ENCODE measurements around the gene FBXO48.
A peak's percentile ranks its signal among the peaks of the same experiment; 100 is the strongest.
"Not testable (repeated sequence)": the region's sequence is repeated elsewhere in the genome, so short reads cannot be mapped to it uniquely, and the experiment has no call there.

Gene FBXO48

DNA sequence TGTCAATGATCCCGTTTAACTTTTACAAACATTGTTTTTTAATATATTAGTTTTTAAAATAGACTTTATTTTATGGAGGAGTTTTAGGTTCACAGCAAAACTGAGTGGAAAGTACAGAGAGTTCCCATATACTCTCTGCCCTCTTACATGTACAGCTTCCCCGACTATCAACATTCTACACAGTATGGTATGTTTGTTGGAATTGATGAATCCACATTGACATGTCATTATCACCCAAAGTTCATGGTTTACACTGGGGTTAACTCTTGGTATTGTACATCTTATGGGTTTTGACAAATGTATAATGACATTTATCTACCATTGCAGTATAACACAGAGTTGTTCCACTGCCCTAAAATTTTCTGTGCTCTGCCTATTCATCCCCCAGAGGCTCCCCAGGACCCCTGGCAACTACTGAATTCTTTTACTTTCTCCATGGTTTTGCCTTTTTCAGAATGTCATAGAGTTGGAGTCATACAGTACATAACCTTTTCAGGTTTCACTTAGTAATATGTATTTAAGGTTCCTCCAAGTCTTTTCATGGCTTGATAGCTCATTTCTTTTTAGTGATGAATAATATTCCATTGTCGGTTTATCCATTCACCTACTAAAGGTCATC is 5.8 kb upstream of the FBXO48 start:
- no peak for DNase-seq (ENCODE audit: low read depth in 1 of 2, low spot score in 1 of 2)

DNA sequence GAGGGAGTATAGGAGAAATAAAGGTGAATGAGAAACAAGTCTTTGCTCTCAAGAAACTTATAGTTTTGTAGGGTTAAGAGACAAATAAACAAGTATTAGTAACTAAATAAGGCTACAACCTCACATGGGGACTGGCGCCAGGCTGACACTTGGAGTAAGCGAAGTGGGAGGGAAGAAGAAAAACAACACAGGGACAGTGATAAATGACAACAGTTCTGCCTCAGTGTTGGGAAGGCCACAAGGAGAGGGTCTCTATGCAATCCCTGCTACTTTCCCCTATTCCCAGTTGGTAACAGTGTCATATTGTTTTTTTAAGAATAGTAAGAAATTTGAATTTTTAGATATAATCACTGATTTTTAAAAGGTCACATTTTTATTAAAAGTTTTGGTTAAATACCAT is 4.3 kb upstream of the FBXO48 start:
- no peak for DNase-seq (ENCODE audit: low read depth in 1 of 2, low spot score in 1 of 2)

DNA sequence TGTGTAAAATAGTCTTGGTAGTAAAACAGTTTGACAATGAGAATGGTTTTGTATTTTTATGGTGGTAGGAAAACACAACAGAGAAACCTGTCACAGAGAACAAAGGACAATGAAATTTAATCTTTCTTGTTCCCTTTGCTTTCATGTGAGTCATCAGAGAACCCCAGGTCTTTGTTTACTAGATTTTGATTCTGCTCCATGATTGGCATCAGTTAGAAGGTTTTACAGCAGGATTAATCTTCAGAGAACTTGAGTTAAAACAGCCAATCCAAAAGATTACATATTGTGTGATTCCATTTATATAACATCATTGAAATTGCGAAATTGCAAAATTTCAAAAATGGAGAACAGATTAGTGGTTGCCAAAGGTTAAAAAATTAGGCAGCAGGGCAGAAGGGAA is 2.8 kb upstream of the FBXO48 start:
- no peak for DNase-seq (ENCODE audit: low read depth in 1 of 2, low spot score in 1 of 2)

DNA sequence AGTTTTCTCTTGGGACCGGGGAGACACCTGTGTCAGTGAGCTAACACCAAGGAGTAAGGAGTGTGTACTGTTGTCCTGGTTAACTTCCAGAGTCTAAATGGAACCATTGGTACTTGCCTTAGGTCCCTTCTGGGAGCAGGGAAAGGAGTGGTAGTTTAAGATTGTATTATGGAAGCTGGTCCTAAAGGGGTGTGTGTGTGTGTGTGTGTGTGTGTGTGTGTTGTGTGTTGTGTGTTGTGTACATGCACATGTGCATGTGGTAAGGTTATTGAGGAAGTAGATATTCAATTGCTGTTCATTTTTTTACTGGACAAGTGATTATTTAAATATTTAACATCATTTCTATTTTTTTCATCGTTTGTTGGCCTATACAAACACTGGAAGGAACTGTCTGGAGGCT is 1.7 kb upstream of the FBXO48 start:
- no peak for DNase-seq (ENCODE audit: low read depth in 1 of 2, low spot score in 1 of 2)

DNA sequence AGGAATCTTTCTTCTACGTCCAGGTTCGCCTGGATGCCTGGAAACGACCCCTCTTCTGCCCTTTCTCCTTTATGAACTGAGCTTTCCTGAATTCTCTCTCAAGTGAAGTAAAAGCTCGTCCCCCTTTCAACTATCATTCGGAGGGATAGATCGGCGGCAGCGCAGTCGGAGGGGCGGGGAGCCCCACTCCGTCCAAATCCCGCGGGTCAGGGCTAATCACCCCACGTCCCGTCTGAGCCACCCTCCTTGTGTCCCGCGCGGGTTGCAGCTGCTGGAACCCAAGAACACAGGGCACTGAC is 367 bp downstream of the FBXO48 start:
- no peak for DNase-seq (ENCODE audit: low read depth in 1 of 2, low spot score in 1 of 2)

DNA sequence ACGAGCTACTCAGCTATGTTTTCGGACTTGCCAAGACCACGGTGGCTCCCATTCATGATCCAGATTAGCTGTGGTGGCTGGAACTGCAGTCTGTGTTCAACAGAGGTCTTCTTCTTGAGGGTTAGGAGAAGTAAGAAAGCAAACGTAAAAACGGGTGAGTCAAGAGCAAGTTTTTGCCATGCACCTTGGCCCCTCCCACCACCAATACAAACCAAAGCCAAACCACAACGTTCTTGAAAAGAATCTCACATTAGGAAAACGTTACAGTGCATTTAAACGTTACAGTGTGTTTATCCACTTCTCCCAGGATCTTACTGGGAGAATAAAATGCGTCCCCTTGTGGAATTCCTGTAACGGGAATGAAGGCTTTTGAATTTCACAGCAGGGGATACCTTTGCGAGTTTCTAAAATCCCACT is 725 bp downstream of the FBXO48 start:
- peak in 1 of 2 donors; percentile 39 for DNase-seq (ENCODE audit: low read depth in 1 of 2, low spot score in 1 of 2)

DNA sequence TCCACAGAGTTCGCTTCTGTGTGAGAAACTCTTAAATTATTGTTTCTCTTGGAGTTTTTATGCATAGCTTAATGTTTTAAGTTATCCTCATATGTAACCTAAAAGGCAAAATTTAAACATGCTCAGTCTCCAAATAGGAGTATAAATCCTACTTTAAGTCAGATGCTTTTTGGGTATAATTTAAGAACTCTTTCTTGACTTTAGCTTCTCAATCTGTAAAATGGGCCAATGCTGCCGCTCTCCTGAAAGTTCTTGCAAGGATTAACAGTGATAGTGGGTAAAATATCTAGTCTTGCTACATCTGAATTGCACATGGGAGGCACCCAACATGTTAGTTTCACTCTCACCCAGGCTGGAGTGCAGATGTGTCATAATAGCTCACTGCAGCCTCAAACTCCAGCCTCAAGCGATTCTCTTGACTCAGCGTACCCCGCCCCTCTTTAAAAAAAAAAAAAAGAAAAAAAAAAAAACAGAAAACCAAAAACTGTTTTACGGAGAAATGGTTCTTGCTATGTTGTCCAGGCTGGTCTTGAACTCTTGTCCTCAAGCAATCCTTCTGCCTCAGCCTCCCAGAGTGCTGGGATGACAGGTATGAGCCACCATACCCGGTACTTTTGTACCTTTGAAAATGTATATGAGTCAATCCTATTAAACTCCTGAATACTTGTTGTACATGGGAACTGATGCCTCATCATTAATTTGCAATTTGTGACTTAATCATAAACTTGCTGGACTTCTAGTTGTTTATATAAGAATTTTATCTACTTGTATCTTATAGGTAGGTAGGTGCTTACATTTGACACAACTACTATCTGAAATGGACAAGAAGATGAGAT is 1.8 kb downstream of the FBXO48 start:
- peak in 1 of 2 donors; percentile 30 for DNase-seq (ENCODE audit: low read depth in 1 of 2, low spot score in 1 of 2)

DNA sequence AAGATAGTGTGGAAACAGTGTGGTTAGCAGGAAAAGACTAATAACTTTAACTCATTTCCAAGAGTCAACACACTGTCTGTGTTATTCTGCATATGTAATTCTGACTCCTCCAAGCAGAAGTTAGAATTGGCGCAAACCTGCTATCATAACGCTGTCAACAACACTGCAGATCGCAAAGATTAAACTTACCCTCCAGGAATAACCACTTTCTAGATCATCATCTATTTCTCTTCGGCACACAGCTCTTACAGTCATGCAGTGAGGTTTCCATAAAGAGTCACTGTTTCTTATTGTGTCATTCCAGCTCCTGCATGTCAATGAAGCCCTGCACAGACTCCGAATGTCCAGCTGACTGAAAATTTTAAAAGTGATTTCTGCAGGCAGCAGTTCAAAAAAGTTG is 2.4 kb downstream of the FBXO48 start:
- no peak for DNase-seq (ENCODE audit: low read depth in 1 of 2, low spot score in 1 of 2)

DNA sequence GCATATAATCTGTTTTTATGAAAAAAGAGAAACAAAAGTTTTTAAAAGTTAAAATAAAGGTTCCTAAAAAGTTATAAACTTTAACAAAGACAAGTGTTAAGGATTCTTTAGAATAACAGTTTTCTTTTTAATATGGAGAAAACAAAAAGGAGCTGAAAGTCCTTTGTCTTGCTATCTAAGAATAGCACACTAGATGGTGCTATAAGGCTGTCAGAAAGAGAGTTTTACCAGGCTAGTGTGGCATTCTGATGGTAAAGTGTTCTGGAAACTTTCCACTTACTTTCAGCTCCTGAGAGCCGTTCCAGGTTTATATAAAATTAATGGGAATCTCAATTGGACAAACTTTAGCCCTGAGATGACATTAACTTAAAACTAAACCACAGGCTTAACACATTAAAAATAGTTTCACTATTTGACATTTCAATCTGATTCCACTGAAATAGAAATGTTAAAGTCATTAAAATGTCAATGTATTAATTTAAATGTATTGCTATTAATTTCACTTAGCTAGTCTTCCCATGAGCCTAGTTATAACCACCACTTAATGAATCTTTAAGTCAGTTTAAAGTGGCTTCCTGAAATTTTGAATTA is 3.7 kb downstream of the FBXO48 start:
- DNase-seq (ENCODE audit: low read depth in 1 of 2, low spot score in 1 of 2), result no peak

DNA sequence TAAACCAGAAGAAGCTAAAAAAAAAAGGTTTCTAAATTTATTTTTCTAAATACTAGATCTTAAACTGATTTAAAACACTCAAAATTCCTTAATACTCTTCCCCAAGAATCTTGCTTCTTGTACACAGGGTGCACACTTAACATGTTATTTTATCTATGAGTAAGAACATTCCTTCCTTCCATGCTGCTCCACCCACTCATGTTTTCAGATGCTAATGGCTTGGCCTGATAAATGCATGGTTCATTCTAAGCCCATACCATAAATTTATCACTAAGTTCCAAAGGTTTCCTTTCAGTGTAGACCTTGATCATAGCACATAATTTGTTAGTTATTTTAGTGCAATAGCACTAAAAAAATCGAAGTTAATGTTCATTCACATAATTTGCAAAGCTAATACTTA is 8.1 kb downstream of the FBXO48 start:
- DNase-seq (ENCODE audit: low read depth in 1 of 2, low spot score in 1 of 2), result no peak

DNA sequence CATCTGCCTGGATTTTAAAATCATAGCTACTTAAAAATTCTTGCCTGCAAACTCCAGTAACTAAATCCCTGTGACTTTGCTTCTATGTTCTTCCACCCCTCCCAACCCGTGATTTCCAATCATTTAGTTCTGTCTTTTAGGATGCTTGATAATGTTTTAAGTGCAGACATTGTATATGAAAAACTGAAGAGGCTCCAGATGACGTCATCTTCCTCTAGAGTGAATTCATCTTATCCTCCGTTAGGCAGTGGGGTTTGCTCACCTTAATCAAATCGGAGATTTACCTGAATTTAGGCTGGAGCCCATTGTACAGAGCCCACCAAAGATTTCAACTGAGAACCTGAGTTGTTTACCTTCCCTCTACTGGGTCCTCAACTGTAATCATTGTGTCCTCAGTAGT is 10.9 kb downstream of the FBXO48 start:
- DNase-seq (ENCODE audit: low read depth in 1 of 2, low spot score in 1 of 2), result no peak

DNA sequence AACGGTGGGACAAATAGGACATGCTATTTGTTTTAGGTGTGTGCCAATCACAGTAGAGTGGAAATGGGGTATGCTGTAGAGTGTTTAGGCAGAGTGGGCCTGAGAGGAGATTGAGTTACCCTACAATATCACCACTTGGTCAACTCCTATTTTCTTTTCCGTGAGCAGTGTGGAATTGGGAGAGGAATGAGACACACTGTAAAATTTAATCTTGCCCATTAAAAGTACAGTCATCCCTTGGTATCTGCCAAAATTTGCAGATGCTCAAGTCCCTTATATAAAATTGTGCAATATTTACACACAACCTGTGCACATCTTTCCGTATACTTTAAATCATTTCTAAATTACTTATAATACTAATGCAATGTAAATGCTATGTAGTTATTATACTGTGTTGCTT is 12.4 kb downstream of the FBXO48 start:
- DNase-seq (ENCODE audit: low read depth in 1 of 2, low spot score in 1 of 2), result no peak

DNA sequence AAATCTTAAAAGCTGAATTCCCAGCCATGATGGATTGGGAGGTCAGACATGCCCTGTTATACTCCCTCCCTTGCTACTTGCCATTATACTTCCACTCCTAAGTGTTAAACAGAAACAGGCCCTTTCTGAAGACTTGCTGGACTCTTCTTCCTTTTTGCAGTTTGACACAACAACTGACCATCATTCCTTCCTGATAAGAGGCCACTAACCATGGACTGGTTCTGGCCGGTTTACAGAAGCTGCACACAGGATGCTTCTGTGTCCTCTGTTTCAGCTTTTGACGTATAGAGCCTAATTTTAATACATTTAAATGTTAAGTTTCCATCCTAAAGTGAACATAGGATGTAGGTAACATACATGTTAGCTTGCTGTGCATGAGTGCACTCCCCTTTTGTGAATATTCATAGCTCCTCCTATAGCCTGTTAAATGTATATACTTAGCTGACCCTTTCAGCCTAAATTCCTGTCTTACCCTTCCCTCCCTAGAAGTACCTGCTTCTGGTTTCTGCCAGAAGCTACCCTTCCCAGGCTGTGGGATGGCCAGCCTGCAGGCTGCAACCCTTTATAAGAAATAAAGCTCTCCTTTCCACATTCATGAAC is 13.2 kb downstream of the FBXO48 start:
- no peak for DNase-seq (ENCODE audit: low read depth in 1 of 2, low spot score in 1 of 2)

DNA sequence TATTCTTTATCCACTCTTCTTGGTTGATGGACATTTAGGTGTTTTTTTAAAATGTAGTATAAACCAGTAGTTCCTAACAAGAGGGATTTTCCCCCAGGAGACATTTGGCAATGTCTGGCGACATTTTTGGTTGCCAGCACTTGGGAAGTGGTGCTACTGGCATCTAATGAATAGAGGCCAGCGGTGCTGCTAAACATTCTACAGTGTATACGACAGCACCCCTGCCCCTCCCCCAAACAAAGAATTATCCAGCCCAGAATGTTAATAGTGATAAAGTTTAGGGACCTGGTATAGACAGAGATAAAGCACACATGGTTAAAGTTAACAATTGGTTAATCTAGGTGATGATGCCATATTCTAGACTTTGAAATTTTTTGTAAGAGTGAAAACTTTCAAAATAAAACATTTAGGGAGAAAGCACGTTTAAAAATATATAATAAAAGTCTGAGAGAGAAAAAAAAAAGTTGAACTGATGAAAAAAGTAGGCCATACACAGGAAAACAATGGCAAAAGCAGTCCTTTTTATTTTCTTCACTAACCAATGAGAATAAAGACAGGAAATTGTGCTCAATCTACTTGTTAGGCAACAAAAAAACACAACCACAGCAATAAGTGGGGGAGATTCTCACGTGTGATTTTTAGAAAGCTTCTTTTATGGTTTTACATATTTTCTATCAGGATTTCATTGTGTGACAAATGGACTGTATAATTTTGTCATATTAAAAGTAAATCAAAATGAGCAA is 14.8 kb downstream of the FBXO48 start:
- no peak for DNase-seq (ENCODE audit: low read depth in 1 of 2, low spot score in 1 of 2)

DNA sequence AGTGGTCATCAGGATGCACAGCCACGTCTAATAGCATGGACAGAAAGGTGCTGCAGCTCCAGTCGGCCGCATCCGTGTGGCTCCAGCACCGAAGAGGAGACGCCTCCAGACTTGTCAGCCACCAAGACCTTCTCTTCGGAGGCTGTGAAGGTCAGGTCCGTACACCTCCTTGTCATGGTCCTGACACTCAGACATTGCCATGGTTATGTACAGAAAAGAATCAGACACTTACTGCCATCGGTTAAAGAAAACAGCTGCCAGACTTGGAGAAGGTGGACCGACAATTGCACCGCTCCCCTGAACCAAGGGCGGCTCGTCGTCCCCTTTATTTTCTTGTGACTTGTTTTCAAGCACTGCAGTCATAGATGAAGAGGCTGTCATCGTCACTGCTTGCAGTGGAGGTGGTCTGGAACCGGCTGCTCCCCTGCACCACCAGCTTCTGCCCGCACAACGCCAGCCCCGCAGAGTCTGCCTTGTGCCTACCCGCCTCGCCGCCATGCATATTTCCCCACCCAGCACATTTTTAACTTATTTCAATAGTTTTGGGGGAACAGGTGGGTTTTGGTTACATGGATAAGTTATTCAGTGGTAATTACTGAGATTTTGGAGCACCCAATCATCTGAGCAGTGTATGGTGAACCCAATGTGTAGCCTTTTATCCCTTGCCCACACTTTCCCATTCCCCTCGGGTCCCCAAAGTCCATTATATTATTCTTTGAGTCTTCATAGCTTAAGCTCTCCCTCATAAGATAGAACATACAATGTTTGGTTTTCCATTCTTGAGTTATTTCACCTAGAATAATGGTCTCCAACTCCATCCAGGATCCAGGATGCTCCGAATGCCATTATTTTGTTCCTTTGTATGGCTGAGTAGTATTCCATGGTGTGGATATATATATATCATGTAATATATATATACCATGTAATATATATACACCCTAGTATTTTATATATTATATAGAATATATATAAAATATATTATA is 18.1 kb downstream of the FBXO48 start:
- DNase-seq (ENCODE audit: low read depth in 1 of 2, low spot score in 1 of 2), result no peak

DNA sequence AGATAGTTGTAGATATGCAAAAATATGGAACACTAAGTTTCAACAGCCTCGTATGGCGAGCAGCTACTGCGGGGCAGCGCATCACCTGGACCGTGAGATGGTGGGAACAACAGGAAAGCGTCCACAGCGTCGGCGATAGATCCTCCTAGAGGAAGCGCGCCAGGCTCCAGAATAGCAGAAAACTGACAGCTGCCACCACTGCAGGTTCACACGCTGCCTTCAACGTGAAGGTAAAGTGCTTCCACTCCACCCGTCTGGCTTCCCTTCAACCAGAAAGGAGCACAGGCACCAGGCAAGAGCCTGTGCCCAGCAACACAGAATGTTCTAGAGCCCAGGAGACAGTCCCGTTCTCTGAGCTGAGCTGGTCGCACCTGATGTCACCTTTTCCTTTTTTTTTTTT is 20.0 kb downstream of the FBXO48 start:
- DNase-seq (ENCODE audit: low read depth in 1 of 2, low spot score in 1 of 2), result no peak

DNA sequence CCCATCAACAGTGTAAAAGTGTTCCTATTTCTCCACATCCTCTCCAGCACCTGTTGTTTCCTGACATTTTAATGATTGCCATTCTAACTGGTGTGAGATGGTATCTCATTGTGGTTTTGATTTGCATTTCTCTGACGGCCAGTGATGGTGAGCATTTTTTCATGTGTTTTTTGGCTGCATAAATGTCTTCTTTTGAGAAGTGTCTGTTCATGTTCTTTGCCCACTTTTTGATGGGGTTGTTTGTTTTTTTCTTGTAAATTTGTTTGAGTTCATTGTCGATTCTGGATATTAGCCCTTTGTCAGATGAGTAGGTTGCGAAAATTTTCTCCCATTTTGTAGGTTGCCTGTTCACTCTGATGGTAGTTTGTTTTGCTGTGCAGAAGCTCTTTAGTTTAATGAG is 20.7 kb downstream of the FBXO48 start:
- DNase-seq (ENCODE audit: low read depth in 1 of 2, low spot score in 1 of 2), result not testable (repeated sequence)

DNA sequence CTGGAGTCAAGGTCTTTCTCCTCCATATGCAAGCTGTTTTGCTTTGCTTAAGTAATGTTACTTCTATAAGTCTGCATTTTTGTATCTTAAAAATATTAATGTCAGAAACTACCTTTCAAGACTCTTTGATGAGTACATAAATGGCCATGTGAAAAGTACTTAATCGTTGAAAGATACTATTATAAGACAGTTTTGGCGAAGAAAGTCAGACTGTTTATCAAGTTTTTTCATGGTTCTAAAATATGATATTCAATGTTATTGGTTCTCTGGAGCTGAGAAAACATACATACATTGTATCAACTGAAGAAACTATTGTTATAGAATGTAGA is 25.1 kb downstream of the FBXO48 start:
- DNase-seq (ENCODE audit: low read depth in 1 of 2, low spot score in 1 of 2), result no peak

DNA sequence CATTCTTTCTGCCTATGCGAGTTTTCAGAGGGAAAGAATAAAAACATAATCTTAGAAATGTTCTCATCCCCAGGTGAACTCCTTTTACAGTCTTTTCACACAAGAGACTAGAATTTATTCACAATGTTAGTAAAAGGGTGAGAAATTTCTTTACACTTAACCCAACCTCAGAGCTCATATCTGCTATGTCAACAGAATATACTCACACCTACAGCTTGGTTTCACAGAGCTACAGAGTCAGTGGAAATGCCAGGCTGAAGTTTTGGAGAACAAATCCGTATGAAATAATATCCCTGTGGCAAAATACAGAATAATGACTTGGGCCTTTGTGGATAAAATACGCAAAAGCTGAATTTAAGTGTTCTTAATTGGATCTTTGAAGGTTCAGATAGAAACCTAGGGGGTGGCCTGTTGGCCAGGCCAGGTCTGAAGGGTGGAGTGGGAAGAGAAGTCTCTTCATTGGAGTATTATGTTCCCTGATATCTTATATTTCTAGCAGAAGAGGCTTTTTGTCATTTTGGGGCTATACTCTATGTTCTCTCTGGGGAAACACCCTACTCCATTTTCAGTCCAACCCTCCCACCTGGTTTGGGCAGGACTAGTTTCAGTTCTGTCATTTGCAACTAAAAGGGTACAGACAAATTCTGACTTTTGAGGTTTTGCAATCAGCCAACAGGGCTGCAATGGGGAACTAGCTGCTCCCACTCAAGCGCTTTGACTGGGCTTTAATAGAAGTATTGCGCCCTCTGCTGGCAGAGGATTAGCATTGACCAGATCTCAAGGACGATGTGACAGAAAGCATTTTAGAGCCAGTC is 25.7 kb downstream of the FBXO48 start:
- peak; percentile 52 to 72 for DNase-seq (ENCODE audit: low read depth in 1 of 2, low spot score in 1 of 2)

Data from activated T-helper 1 cell treated with anti-CD3 and anti-CD28 coated beads, Interleukin-2, amount 50 U/mL, for 16 hours (primary cell).